Endothelial cell of umbilical vein (primary cell): ENCODE results near the gene CRTC1. TPM values are rescaled to one million over a fixed set of nuclear protein-coding genes. Genes with fewer than 3 reads are reported as not detected.

Experiments used
- BruUV-seq: library from RNA; stranded (reverse); fragments of 400-500 nt; replicated peaks from 2 replicates; lab custom pipeline; 2021; lab: Mats Ljungman, UMichigan
- CTCF ChIA-PET: fragments of 300-600, 350-600 bp; sonication (Branson Sonifier 250); formaldehyde crosslinking; loops from one replicate; lab custom pipeline; 2021; ENCODE audit warnings: antibody characterized with exemption, inconsistent platforms; lab: Charles Lee
- POLR2A ChIA-PET: fragments of 300-600, 350-600 bp; sonication (Branson Sonifier 250); formaldehyde crosslinking; loops from one replicate; lab custom pipeline; 2021; ENCODE audit warnings: antibody characterized with exemption, inconsistent platforms; lab: Charles Lee
- DNase-seq: peaks from one replicate; pipeline ENCODE4 v3.0.0-alpha.2; 2011; ENCODE audit warnings: low read depth, low spot score
- FAIRE-seq: peaks from 2 replicates; lab custom pipeline; 2011; peaks lifted over from hg19 to GRCh38; lab: Jason Lieb, UNC
- H2AFZ ChIP-seq: 2 replicates; pipeline ENCODE4 v1.6.0; 2012; ENCODE audit warnings: low read depth, low read length, control low read depth, inconsistent platforms
- H3K27ac ChIP-seq: 2 replicates; pipeline ENCODE4 v1.5.1; 2011; ENCODE audit warnings: low read depth, mild to moderate bottlenecking, control low read depth, low read length, moderate library complexity; ENCODE audit not compliant: insufficient read depth
- H3K27me3 ChIP-seq, 2 experiments: 2 replicates each; pipeline versions ENCODE4 v1.6.0 to v1.6.1; 2011; ENCODE audit warnings: low read length in 2 of 2, mixed read lengths in 1 of 2; ENCODE audit not compliant: control insufficient read depth in 2 of 2, insufficient read depth in 2 of 2
- H3K36me3 ChIP-seq, 2 experiments: 2 replicates in 1 of 2; 3 replicates in 1 of 2; pipeline ENCODE4 v1.5.1; 2011; ENCODE audit warnings: low read length in 2 of 2, mild to moderate bottlenecking in 1 of 2, moderate library complexity in 1 of 2; ENCODE audit not compliant: control insufficient read depth in 2 of 2, insufficient read depth in 2 of 2; ENCODE audit errors: extremely low read depth in 1 of 2
- H3K4me1 ChIP-seq: 3 replicates; pipeline ENCODE4 v1.5.1; 2011; ENCODE audit warnings: mild to moderate bottlenecking, low read length; ENCODE audit not compliant: control insufficient read depth, insufficient read depth; ENCODE audit errors: extremely low read depth
- H3K4me2 ChIP-seq: 2 replicates; pipeline ENCODE4 v1.6.1; 2011; ENCODE audit warnings: low read length, control low read depth, mixed read lengths; ENCODE audit not compliant: insufficient read depth
- H3K4me3 ChIP-seq, 3 experiments: fragments of 200-600 bp in 1 of 3; sonication (generic), shearing (Covaris generic) in 1 of 3; replicated peaks in 1 of 3; 2 replicates each; pipeline ENCODE4 v1.5.1; 2011 to 2016; ENCODE audit warnings: control low read depth in 3 of 3, low read length in 3 of 3, mild to moderate bottlenecking in 2 of 3, inconsistent platforms in 1 of 3, low read depth in 1 of 3, moderate library complexity in 1 of 3; ENCODE audit not compliant: insufficient read depth in 1 of 3
- H3K79me2 ChIP-seq: 2 replicates; pipeline ENCODE4 v1.6.0; 2012; ENCODE audit warnings: low read length, inconsistent platforms; ENCODE audit not compliant: control insufficient read depth, insufficient read depth
- H3K9ac ChIP-seq: replicated peaks from 2 replicates; pipeline ENCODE3; 2011; ENCODE audit warnings: low read length, control low read depth; ENCODE audit not compliant: insufficient read depth; ENCODE audit errors: extremely low read depth
- H3K9me1 ChIP-seq: replicated peaks from 3 replicates; pipeline ENCODE4 v1.6.0; 2011; ENCODE audit warnings: mild to moderate bottlenecking, low read length; ENCODE audit not compliant: control insufficient read depth, insufficient read depth; ENCODE audit errors: extremely low read depth
- H3K9me3 ChIP-seq: replicated peaks from 2 replicates; pipeline ENCODE4 v1.5.1; 2012; ENCODE audit warnings: low read length, inconsistent platforms; ENCODE audit not compliant: control insufficient read depth, insufficient read depth
- H4K20me1 ChIP-seq: replicated peaks from 2 replicates; pipeline ENCODE3; 2011; ENCODE audit warnings: mild to moderate bottlenecking, low read length; ENCODE audit not compliant: control insufficient read depth, insufficient read depth; ENCODE audit errors: extremely low read depth
- CTCF ChIP-seq, 2 donors: IDR thresholded peaks; 1 replicate in 1 of 2; 2 replicates in 1 of 2; pipeline ENCODE4 v1.5.1; 2011; ENCODE audit warnings: low read length in 2 of 2, mild to moderate bottlenecking in 2 of 2, moderate library complexity in 2 of 2, control low read depth in 1 of 2, inconsistent platforms in 1 of 2, low read depth in 1 of 2; ENCODE audit not compliant: insufficient read depth in 1 of 2; ENCODE audit errors: extremely low read depth in 1 of 2
- EZH2 ChIP-seq: IDR thresholded peaks from 2 replicates; pipeline ENCODE4 v1.6.1; 2012; ENCODE audit warnings: borderline replicate concordance, low read depth, mild to moderate bottlenecking, moderate library complexity, low read length, inconsistent platforms; ENCODE audit not compliant: severe bottlenecking
- FOS ChIP-seq: IDR thresholded peaks from 2 replicates; pipeline ENCODE4 v1.6.1; 2011; ENCODE audit warnings: mild to moderate bottlenecking, low read length, moderate library complexity, borderline replicate concordance; ENCODE audit not compliant: insufficient read depth
- GATA2 ChIP-seq: IDR thresholded peaks from 2 replicates; pipeline ENCODE4 v1.7.0; 2011; ENCODE audit warnings: low read depth, mild to moderate bottlenecking, moderate library complexity, mixed read lengths, low read length; ENCODE audit not compliant: insufficient read length, insufficient read depth
- JUN ChIP-seq: IDR thresholded peaks from 2 replicates; pipeline ENCODE4 v1.6.1; 2011; ENCODE audit warnings: borderline replicate concordance, low read depth; ENCODE audit not compliant: insufficient read length, insufficient read depth
- MAX ChIP-seq: IDR thresholded peaks from 2 replicates; pipeline ENCODE4 v1.6.1; 2011; ENCODE audit not compliant: insufficient read depth, insufficient read length
- MYC ChIP-seq: IDR thresholded peaks from one replicate; pipeline ENCODE4 v1.6.1; 2011; ENCODE audit warnings: mild to moderate bottlenecking, low read depth, low read length
- POLR2A ChIP-seq: IDR thresholded peaks from 2 replicates; pipeline ENCODE4 v1.6.1; 2012; ENCODE audit warnings: low read depth, mild to moderate bottlenecking, control low read depth, low read length
- POLR2AphosphoS5 ChIP-seq: IDR thresholded peaks from 2 replicates; pipeline ENCODE4 v1.6.1; 2012; ENCODE audit warnings: low read depth, mild to moderate bottlenecking, control low read depth, low read length, moderate library complexity; ENCODE audit not compliant: insufficient read depth
- dilution Hi-C: fragments of 300-500 bp; cut with MboI; formaldehyde crosslinking; loops from one replicate; pipeline ENCODE4 v1.15.0; 2019; ENCODE audit warnings: low sequenced_read_pairs; ENCODE audit not compliant: extremely low pct_ligation_motif_present
- intact Hi-C: fragments of 100-400 bp; cut with micrococcal nuclease; formaldehyde crosslinking; loops from one replicate; pipeline ENCODE4 v1.10.0; 2022
- polyA plus RNA-seq, 4 experiments: library from polyadenylated mRNA; depleted of rRNA in 3 of 4; stranded (reverse) in 3 of 4; unstranded in 1 of 4; fragments of >200 nt; gene quantifications; 2 replicates each; pipeline versions ENCODE4 v1.2.1 to v1.2.3, GENCODE V29; 2011 to 2012; ENCODE audit warnings: missing spikeins in 1 of 4
- total RNA-seq: library from RNA; stranded (reverse); gene quantifications from 2 replicates; pipeline ENCODE4 v1.2.3, GENCODE V29; 2021

CRTC1 gene
- total and polyA plus RNA-seq, 2 donors (not counting 3 experiments of a cell fraction or from before 2014, with no cell fraction given): 4.2 to 11.4 TPM

- Histone ChIP-seq H3K9me1 (no peaks in the 10 kb centered on the region), H3K4me3 (no peak overlapping the region), H3K4me2 (no peak overlapping the region), H3K9ac (no peak overlapping the region), H3K27ac (no peak overlapping the region), H3K27me3 (no peaks in the 10 kb centered on the region), H3K9me3 (no peaks in the 10 kb centered on the region), H2AFZ (no peak overlapping the region), H4K20me1 (no peaks in the 10 kb centered on the region), H3K4me1 (no peaks in the 10 kb centered on the region), H3K79me2 (no peaks in the 10 kb centered on the region), H3K36me3 (no peaks in the 10 kb centered on the region)
- intact Hi-C loops: no loop called here
- POLR2A ChIA-PET: interaction anchor here (0.5 kb wide), 1 partner anchor 66 kb away, joined by 3 read pairs; no protein-coding TSS in a partner anchor
- dilution Hi-C loops: no loop called here
- CTCF ChIA-PET: interaction anchor here (2.0 kb wide), 1 partner anchor 29 kb away, joined by 4 read pairs; no protein-coding TSS in a partner anchor
- no TSS peak for BruUV-seq
- DNase-seq (no peak), FAIRE-seq (no peak)
- no peak for TF ChIP-seq POLR2A
- no peak for TF ChIP-seq CTCF (IDR thresholded peaks at IDR 0.05; ENCODE audit: extremely low read depth in 1 of 2, insufficient read depth in 1 of 2, low read depth in 1 of 2, low read length in 2 of 2)
- no peak for TF ChIP-seq JUN
- no peak for TF ChIP-seq POLR2AphosphoS5
- no peak for TF ChIP-seq FOS
- no peak for TF ChIP-seq GATA2
- TF ChIP-seq MAX: no peak
- TF ChIP-seq EZH2: no peak
- no peak for TF ChIP-seq MYC
These were observed 55.6 kb downstream of the CRTC1 start for GRCh38 chr19:18738961-18739690.
